Measurements from ENCODE around the gene GPR52.

- TF ChIP-seq GATA4 (IDR thresholded peaks at IDR 0.05; ENCODE audit: borderline replicate concordance, low read depth) (no peak), RELA (CRISPR knock-in tag; IDR thresholded peaks at IDR 0.05) (no peak), ZNF18 (CRISPR knock-in tag; IDR thresholded peaks at IDR 0.05; ENCODE audit: insufficient replicate concordance) (no peak), POLR2A (IDR thresholded peaks at IDR 0.05; ENCODE audit: insufficient read depth in 1 of 2, low read depth in 2 of 2, low read length in 2 of 2) (no peak), CREBL2 (CRISPR knock-in tag; IDR thresholded peaks at IDR 0.05; ENCODE audit: borderline replicate concordance) (no peak), RERE (CRISPR knock-in tag; IDR thresholded peaks at IDR 0.05; ENCODE audit: low read depth) (no peak), AHR (CRISPR knock-in tag; IDR thresholded peaks at IDR 0.05) (no peak), POLR2G (IDR thresholded peaks at IDR 0.05; ENCODE audit: low read depth, low read length) (no peak), ZNF274 (CRISPR knock-in tag; IDR thresholded peaks at IDR 0.05) (no peak), FOXJ3 (CRISPR knock-in tag; IDR thresholded peaks at IDR 0.05; ENCODE audit: borderline replicate concordance) (no peak), ZFP62 (CRISPR knock-in tag; IDR thresholded peaks at IDR 0.05) (no peak), ZBTB33 (CRISPR knock-in tag; IDR thresholded peaks at IDR 0.05) (no peak), ZNF263 (CRISPR knock-in tag; IDR thresholded peaks at IDR 0.05) (no peak)
Observed at GRCh38 chr1:174469052-174469451, 21.3 kb downstream of the GPR52 start.
